ENCODE results near the gene ACTN2. TPM values are rescaled to one million over a fixed set of nuclear protein-coding genes. Genes with fewer than 3 reads are reported as not detected.

ACTN2 gene
- polyA plus RNA-seq, 3 donors, result 0.07 TPM; not detected in 2

DNA sequence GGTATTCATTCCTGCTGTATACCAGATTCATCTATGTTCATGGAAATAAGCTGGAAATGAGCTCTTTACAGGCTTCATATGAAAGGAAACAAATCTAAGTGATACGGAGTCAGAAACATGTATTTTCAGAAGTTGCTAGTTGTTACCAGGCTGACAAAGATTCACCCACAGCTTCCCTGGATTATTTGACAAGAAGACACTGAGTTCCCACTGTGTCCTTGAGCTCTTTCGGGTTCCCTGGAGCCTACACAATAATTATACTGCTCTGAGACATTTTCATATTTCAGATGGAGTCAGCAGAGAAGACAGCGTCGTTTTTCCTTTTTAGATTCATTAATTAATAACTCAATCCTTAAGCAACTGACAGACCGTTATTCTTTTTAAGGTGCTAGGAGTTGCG lies 79.5 kb downstream of the ACTN2 start:
- DNase-seq, result no peak
- 86% methylated on average over 4 of the region's 6 CpGs for WGBS (ENCODE audit: insufficient coverage)
- no peak overlapping the region for H3K27ac ChIP-seq (ENCODE audit: low read depth in 1 of 2, low read length in 2 of 2)

DNA sequence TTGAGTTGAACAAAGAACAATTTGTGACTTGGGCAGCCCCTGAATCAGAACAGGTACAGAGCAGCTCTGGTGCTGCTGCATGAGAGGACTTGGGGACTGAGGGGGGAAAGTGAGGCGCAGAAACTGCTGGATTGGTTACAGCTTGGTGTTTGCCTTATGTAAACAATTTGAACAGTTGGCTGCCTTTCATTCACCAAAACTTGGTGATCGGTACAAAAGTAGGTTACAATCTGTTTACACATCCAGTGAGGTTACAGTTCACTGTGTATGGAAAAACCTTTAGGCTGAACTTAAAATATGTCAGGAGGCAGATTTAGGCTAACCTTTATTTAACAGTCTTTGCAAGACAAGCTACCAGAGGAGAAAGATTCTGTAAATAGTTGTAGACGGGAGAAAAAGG lies 80.2 kb downstream of the ACTN2 start:
- no peak overlapping the region for H3K4me2 ChIP-seq (replicated peaks; ENCODE audit: extremely low read depth, low read length, poor library complexity, severe bottlenecking)
- intact Hi-C loops (cut with micrococcal nuclease), result no loop called here
- H3K9me3 Mint-ChIP-seq, result peaks cover 0 to 2% (median 0%) of the 10 kb centered on the region in 7 donors
- H4K20me1 ChIP-seq (ENCODE audit: insufficient read depth, low read length), result no peaks in the 10 kb centered on the region
- H3K36me3 ChIP-seq (replicated peaks in 1 of 2; ENCODE audit: control insufficient read depth in 1 of 2, insufficient read depth in 2 of 2, low read length in 2 of 2), result no peaks in the 10 kb centered on the region
- H3K79me2 ChIP-seq (ENCODE audit: insufficient read depth, low read length), result no peaks in the 10 kb centered on the region
- no peaks in the 10 kb centered on the region for H3K4me1 Mint-ChIP-seq
- TF ChIP-seq, protein P1, sequence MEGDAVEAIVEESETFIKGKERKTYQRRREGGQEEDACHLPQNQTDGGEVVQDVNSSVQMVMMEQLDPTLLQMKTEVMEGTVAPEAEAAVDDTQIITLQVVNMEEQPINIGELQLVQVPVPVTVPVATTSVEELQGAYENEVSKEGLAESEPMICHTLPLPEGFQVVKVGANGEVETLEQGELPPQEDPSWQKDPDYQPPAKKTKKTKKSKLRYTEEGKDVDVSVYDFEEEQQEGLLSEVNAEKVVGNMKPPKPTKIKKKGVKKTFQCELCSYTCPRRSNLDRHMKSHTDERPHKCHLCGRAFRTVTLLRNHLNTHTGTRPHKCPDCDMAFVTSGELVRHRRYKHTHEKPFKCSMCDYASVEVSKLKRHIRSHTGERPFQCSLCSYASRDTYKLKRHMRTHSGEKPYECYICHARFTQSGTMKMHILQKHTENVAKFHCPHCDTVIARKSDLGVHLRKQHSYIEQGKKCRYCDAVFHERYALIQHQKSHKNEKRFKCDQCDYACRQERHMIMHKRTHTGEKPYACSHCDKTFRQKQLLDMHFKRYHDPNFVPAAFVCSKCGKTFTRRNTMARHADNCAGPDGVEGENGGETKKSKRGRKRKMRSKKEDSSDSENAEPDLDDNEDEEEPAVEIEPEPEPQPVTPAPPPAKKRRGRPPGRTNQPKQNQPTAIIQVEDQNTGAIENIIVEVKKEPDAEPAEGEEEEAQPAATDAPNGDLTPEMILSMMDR (IDR thresholded peaks at IDR 0.05), result no peak
- H2AFZ ChIP-seq (ENCODE audit: insufficient read depth, low read depth, low read length, poor library complexity, severe bottlenecking), result no peak overlapping the region
- H3K4me1 ChIP-seq (ENCODE audit: control insufficient read depth in 1 of 2, insufficient read depth in 2 of 2, low read length in 2 of 2), result no peaks in the 10 kb centered on the region
- H3K36me3 Mint-ChIP-seq, result no peaks in the 10 kb centered on the region
- peaks cover 0 to 3% of the 10 kb centered on the region in 2 donors for H3K27me3 ChIP-seq (ENCODE audit: control insufficient read depth in 2 of 2, insufficient read depth in 2 of 2, low read length in 2 of 2)
- no peak overlapping the region for H3K27ac ChIP-seq (ENCODE audit: low read depth in 1 of 2, low read length in 2 of 2)
- H3K27me3 Mint-ChIP-seq (ENCODE audit: low read depth in 3 of 3), result peaks cover 9 to 10% (median 9%) of the 10 kb centered on the region in 3 donors
- WGBS (ENCODE audit: insufficient coverage), result no CpG with 5 or more reads among the region's 3 CpGs
- no peak overlapping the region for H3K9ac ChIP-seq (ENCODE audit: insufficient read depth, low read length, poor library complexity, severe bottlenecking)
- H3K4me3 Mint-ChIP-seq, result no peak overlapping the region
- DNase-seq, result no peak
- no peak overlapping the region for H3K4me3 ChIP-seq (replicated peaks in 1 of 3; ENCODE audit: low read depth in 2 of 3, low read length in 3 of 3)
- H3K27ac Mint-ChIP-seq, result no peak overlapping the region
- H3K9me3 ChIP-seq (replicated peaks in 1 of 2; ENCODE audit: control insufficient read depth in 1 of 2, insufficient read depth in 1 of 2, low read length in 2 of 2), result no peaks in the 10 kb centered on the region

More for the DNA sequence above, 79.5 kb downstream of the ACTN2 start:
- TF ChIP-seq, protein P1 (IDR thresholded peaks at IDR 0.05), result no peak
- Mint-ChIP-seq H3K36me3 (no peaks in the 10 kb centered on the region), H3K4me3 (no peak overlapping the region), H3K9me3 (peaks cover 0 to 2% (median 0%) of the 10 kb centered on the region in 7 donors), H3K27me3 (ENCODE audit: low read depth in 3 of 3) (peaks cover 5 to 9% (median 8%) of the 10 kb centered on the region in 3 donors), H3K4me1 (no peaks in the 10 kb centered on the region), H3K27ac (no peak overlapping the region)
- H3K4me2 ChIP-seq (replicated peaks; ENCODE audit: extremely low read depth, low read length, poor library complexity, severe bottlenecking), result no peak overlapping the region
- no peak overlapping the region for H2AFZ ChIP-seq (ENCODE audit: insufficient read depth, low read depth, low read length, poor library complexity, severe bottlenecking)
- intact Hi-C loops (cut with micrococcal nuclease), result no loop called here
- H3K9me3 ChIP-seq (replicated peaks in 1 of 2; ENCODE audit: control insufficient read depth in 1 of 2, insufficient read depth in 1 of 2, low read length in 2 of 2), result no peaks in the 10 kb centered on the region
- no peaks in the 10 kb centered on the region for H3K36me3 ChIP-seq (replicated peaks in 1 of 2; ENCODE audit: control insufficient read depth in 1 of 2, insufficient read depth in 2 of 2, low read length in 2 of 2)
- no peaks in the 10 kb centered on the region for H3K79me2 ChIP-seq (ENCODE audit: insufficient read depth, low read length)
- H3K9ac ChIP-seq (ENCODE audit: insufficient read depth, low read length, poor library complexity, severe bottlenecking), result no peak overlapping the region
- H4K20me1 ChIP-seq (ENCODE audit: insufficient read depth, low read length), result no peaks in the 10 kb centered on the region
- H3K4me1 ChIP-seq (ENCODE audit: control insufficient read depth in 1 of 2, insufficient read depth in 2 of 2, low read length in 2 of 2), result no peaks in the 10 kb centered on the region
- no peak overlapping the region for H3K4me3 ChIP-seq (replicated peaks in 1 of 3; ENCODE audit: low read depth in 2 of 3, low read length in 3 of 3)
- peaks cover 0 to 3% of the 10 kb centered on the region in 2 donors for H3K27me3 ChIP-seq (ENCODE audit: control insufficient read depth in 2 of 2, insufficient read depth in 2 of 2, low read length in 2 of 2)

All from CD14-positive monocyte (primary cell).